Nephron progenitor cell (in vitro differentiated cells): ENCODE results near the gene SIMC1.

Experiments
- DNase-seq: peaks from one replicate; pipeline ENCODE4 v3.0.0; 2021
- H3K27ac Mint-ChIP-seq: 2 replicates; pipeline ENCODE4 v1.8.0; 2021; ENCODE audit warnings: mild to moderate bottlenecking, moderate library complexity, mixed read lengths
- H3K27me3 Mint-ChIP-seq: 2 replicates; pipeline ENCODE4 v1.8.0; 2021; ENCODE audit warnings: mild to moderate bottlenecking, low read depth, mixed read lengths; ENCODE audit not compliant: poor library complexity
- H3K36me3 Mint-ChIP-seq: 2 replicates; pipeline ENCODE4 v1.8.0; 2021; ENCODE audit warnings: low read depth, mixed read lengths
- H3K4me1 Mint-ChIP-seq: 2 replicates; pipeline ENCODE4 v1.8.0; 2021; ENCODE audit warnings: mixed read lengths
- H3K4me3 Mint-ChIP-seq: 2 replicates; pipeline ENCODE4 v1.8.0; 2021; ENCODE audit warnings: mild to moderate bottlenecking, moderate library complexity, mixed read lengths
- H3K9me3 Mint-ChIP-seq: 2 replicates; pipeline ENCODE4 v1.8.0; 2021; ENCODE audit warnings: mild to moderate bottlenecking, moderate library complexity, mixed read lengths
- CTCF ChIP-seq: fragments of 200-600 bp; sonication (generic); IDR thresholded peaks from 2 replicates; pipeline ENCODE4 v1.5.0; 2021; ENCODE audit warnings: antibody characterized with exemption

Gene SIMC1

GRCh38 chr5:176381979-176382378 is 143.8 kb downstream of the SIMC1 start:
- Mint-ChIP-seq H3K4me1 (peaks cover 9% of the 10 kb centered on the region), H3K4me3 (no peak overlapping the region), H3K27me3 (no peaks in the 10 kb centered on the region), H3K36me3 (peaks cover 49% of the 10 kb centered on the region), H3K27ac (no peak overlapping the region), H3K9me3 (no peaks in the 10 kb centered on the region)
- TF ChIP-seq CTCF = no peak
- DNase-seq = no peak

GRCh38 chr5:176382721-176383120 is 144.5 kb downstream of the SIMC1 start:
- H3K27me3 Mint-ChIP-seq = no peaks in the 10 kb centered on the region
- peaks cover 49% of the 10 kb centered on the region for H3K36me3 Mint-ChIP-seq
- no peak overlapping the region for H3K27ac Mint-ChIP-seq
- TF ChIP-seq CTCF = no peak
- H3K9me3 Mint-ChIP-seq = no peaks in the 10 kb centered on the region
- H3K4me3 Mint-ChIP-seq = no peak overlapping the region
- DNase-seq = no peak
- peaks cover 16% of the 10 kb centered on the region for H3K4me1 Mint-ChIP-seq

- TF ChIP-seq CTCF = no peak
Measured at GRCh38 chr5:176383248-176383905, 145.2 kb downstream of the SIMC1 start.

GRCh38 chr5:176383961-176384360 is 145.7 kb downstream of the SIMC1 start:
- Mint-ChIP-seq H3K27ac (no peak overlapping the region), H3K9me3 (no peaks in the 10 kb centered on the region), H3K36me3 (peaks cover 49% of the 10 kb centered on the region), H3K4me1 (peaks cover 21% of the 10 kb centered on the region), H3K4me3 (no peak overlapping the region), H3K27me3 (no peaks in the 10 kb centered on the region)
- no peak for DNase-seq
- TF ChIP-seq CTCF = no peak

More at GRCh38 chr5:176383248-176383905, 145.2 kb downstream of the SIMC1 start:
- no peak overlapping the region for H3K27ac Mint-ChIP-seq
- H3K4me3 Mint-ChIP-seq = no peak overlapping the region
- no peak for DNase-seq
- H3K4me1 Mint-ChIP-seq = peaks cover 21% of the 10 kb centered on the region
- no peaks in the 10 kb centered on the region for H3K27me3 Mint-ChIP-seq
- H3K36me3 Mint-ChIP-seq = peaks cover 49% of the 10 kb centered on the region
- no peaks in the 10 kb centered on the region for H3K9me3 Mint-ChIP-seq

- peak overlapping the region; percentile 14 for H3K27ac Mint-ChIP-seq
- no peak for TF ChIP-seq CTCF
- no peak for DNase-seq
- H3K4me3 Mint-ChIP-seq = no peak overlapping the region
- peaks cover 23% of the 10 kb centered on the region for H3K4me1 Mint-ChIP-seq
- no peaks in the 10 kb centered on the region for H3K27me3 Mint-ChIP-seq
- H3K9me3 Mint-ChIP-seq = no peaks in the 10 kb centered on the region
- H3K36me3 Mint-ChIP-seq = peaks cover 45% of the 10 kb centered on the region
Measured at GRCh38 chr5:176384366-176384930, 146.2 kb downstream of the SIMC1 start.

- Mint-ChIP-seq H3K27ac (peak overlapping the region; percentile 14), H3K4me1 (peaks cover 27% of the 10 kb centered on the region), H3K27me3 (no peaks in the 10 kb centered on the region), H3K9me3 (no peaks in the 10 kb centered on the region), H3K36me3 (peaks cover 40% of the 10 kb centered on the region), H3K4me3 (no peak overlapping the region)
- no peak for TF ChIP-seq CTCF
- no peak for DNase-seq
Measured at GRCh38 chr5:176384991-176385390, 146.8 kb downstream of the SIMC1 start.
